SU-DHL-6 (cell line): ENCODE data around the gene PATE2.

Experiments used
- H2AFZ ChIP-seq: fragments of 200-600 bp; sonication (generic); 2 replicates; pipeline ENCODE4 v1.6.1; 2014; ENCODE audit warnings: low read depth, mild to moderate bottlenecking, moderate library complexity, mixed read lengths, antibody characterized with exemption, low read length; ENCODE audit not compliant: severe bottlenecking
- H3F3A ChIP-seq: fragments of 200-600 bp; shearing (Covaris generic); 2 replicates; pipeline ENCODE4 v1.6.0; 2016; ENCODE audit warnings: antibody characterized with exemption, mild to moderate bottlenecking; ENCODE audit not compliant: insufficient read depth
- H3K27ac ChIP-seq: fragments of 200-600 bp; sonication (generic); 2 replicates; pipeline ENCODE4 v1.5.1; 2016; ENCODE audit warnings: low read depth, mild to moderate bottlenecking, low read length, moderate library complexity, mixed read lengths
- H3K27me3 ChIP-seq: fragments of 200-600 bp; sonication (generic), shearing (Covaris generic); 2 replicates; pipeline ENCODE4 v1.6.0; 2014; ENCODE audit warnings: mild to moderate bottlenecking, low read length
- H3K36me3 ChIP-seq: fragments of 200-600 bp; sonication (generic); 2 replicates; pipeline ENCODE4 v1.6.1; 2014; ENCODE audit warnings: mild to moderate bottlenecking, low read length, mixed read lengths
- H3K4me2 ChIP-seq: fragments of 300-600, 200-600 bp; shearing (Covaris generic), sonication (generic); 2 replicates; pipeline ENCODE4 v1.6.0; 2014; ENCODE audit warnings: low read length, low read depth, mild to moderate bottlenecking; ENCODE audit not compliant: poor library complexity, severe bottlenecking
- H3K4me3 ChIP-seq: fragments of 200-600 bp; sonication (generic); 2 replicates; pipeline ENCODE4 v1.5.1; 2014; ENCODE audit warnings: antibody characterized with exemption, low read length, mild to moderate bottlenecking, mixed read lengths; ENCODE audit not compliant: insufficient read depth, poor library complexity, severe bottlenecking
- H3K79me2 ChIP-seq: fragments of 200-600 bp; sonication (generic); 2 replicates; pipeline ENCODE4 v1.6.1; 2014; ENCODE audit warnings: mild to moderate bottlenecking, low read length, moderate library complexity; ENCODE audit not compliant: insufficient read depth
- H3K9ac ChIP-seq: fragments of 200-600 bp; sonication (generic); 2 replicates; pipeline ENCODE4 v1.7.0; 2014; ENCODE audit warnings: mild to moderate bottlenecking, low read length
- H3K9me2 ChIP-seq: fragments of 200-600 bp; sonication (generic); replicated peaks from 2 replicates; pipeline ENCODE4 v1.6.1; 2014; ENCODE audit warnings: low read length; ENCODE audit not compliant: insufficient read depth
- H3K9me3 ChIP-seq: fragments of 200-600 bp; sonication (generic); 2 replicates; pipeline ENCODE4 v1.6.1; 2014; ENCODE audit warnings: low read length, mixed read lengths; ENCODE audit not compliant: insufficient read depth
- H4K20me1 ChIP-seq: fragments of 200-600 bp; sonication (generic); 2 replicates; pipeline ENCODE4 v1.6.1; 2014; ENCODE audit warnings: low read depth, mild to moderate bottlenecking, antibody characterized with exemption, low read length, moderate library complexity, mixed read lengths
- CTCF ChIP-seq: fragments of 200-600 bp; sonication (generic); IDR thresholded peaks from one replicate; pipeline ENCODE4 v1.5.1; 2017; ENCODE audit warnings: antibody characterized with exemption, mild to moderate bottlenecking, low read length, moderate library complexity; ENCODE audit not compliant: insufficient read depth, poor library complexity, severe bottlenecking
- EZH2phosphoT487 ChIP-seq: fragments of 200-600 bp; sonication (generic), shearing (Covaris generic); conservative IDR thresholded peaks from 2 replicates; pipeline ENCODE4 v1.6.1; 2018; ENCODE audit warnings: mild to moderate bottlenecking, antibody characterized with exemption, low read length, moderate library complexity, mixed read lengths

Gene PATE2

GRCh38 chr11:125756050-125756449, 22.6 kb downstream of the PATE2 start:
- H3K9ac ChIP-seq, result no peak overlapping the region
- H3K27me3 ChIP-seq, result no peaks in the 10 kb centered on the region
- TF ChIP-seq CTCF (no peak), EZH2phosphoT487 (no peak)
- no peaks in the 10 kb centered on the region for H3K9me2 ChIP-seq
- H2AFZ ChIP-seq, result no peak overlapping the region
- H3K9me3 ChIP-seq, result no peaks in the 10 kb centered on the region
- no peaks in the 10 kb centered on the region for H4K20me1 ChIP-seq
- no peaks in the 10 kb centered on the region for H3K79me2 ChIP-seq
- no peak overlapping the region for H3K27ac ChIP-seq
- H3K4me3 ChIP-seq, result no peak overlapping the region
- no peaks in the 10 kb centered on the region for H3F3A ChIP-seq
- no peaks in the 10 kb centered on the region for H3K36me3 ChIP-seq
- no peak overlapping the region for H3K4me2 ChIP-seq

GRCh38 chr11:125750629-125751028, 28.0 kb downstream of the PATE2 start:
- no peaks in the 10 kb centered on the region for H3K9me3 ChIP-seq
- H3K27ac ChIP-seq, result no peak overlapping the region
- no peak overlapping the region for H3K4me2 ChIP-seq
- H2AFZ ChIP-seq, result no peak overlapping the region
- H3K36me3 ChIP-seq, result no peaks in the 10 kb centered on the region
- H3K4me3 ChIP-seq, result no peak overlapping the region
- no peaks in the 10 kb centered on the region for H4K20me1 ChIP-seq
- no peaks in the 10 kb centered on the region for H3K27me3 ChIP-seq
- no peaks in the 10 kb centered on the region for H3K79me2 ChIP-seq
- no peaks in the 10 kb centered on the region for H3F3A ChIP-seq
- TF ChIP-seq CTCF (no peak), EZH2phosphoT487 (no peak)
- H3K9me2 ChIP-seq, result no peaks in the 10 kb centered on the region
- H3K9ac ChIP-seq, result no peak overlapping the region

GRCh38 chr11:125745979-125746378, 32.6 kb downstream of the PATE2 start, which contains the start of gene PATE1:
Gene PATE1 (plus strand): TSS chr11:125746279. CDS start chr11:125746305, 26 bp downstream.
- H3K36me3 ChIP-seq, result no peaks in the 10 kb centered on the region
- no peak within 1 kb of the TSS for H3K4me2 ChIP-seq
- H3F3A ChIP-seq, result no peaks in the 10 kb centered on the region
- no peaks in the 10 kb centered on the region for H4K20me1 ChIP-seq
- no peak within 1 kb of the TSS for H3K27ac ChIP-seq
- H3K4me3 ChIP-seq, result no peak within 1 kb of the TSS
- H3K9me3 ChIP-seq, result no peaks in the 10 kb centered on the region
- no peak within 1 kb of the TSS for H3K9ac ChIP-seq
- H3K27me3 ChIP-seq, result no peaks in the 10 kb centered on the region
- no peaks in the 10 kb centered on the region for H3K79me2 ChIP-seq
- TF ChIP-seq CTCF (no peak), EZH2phosphoT487 (no peak)
- H3K9me2 ChIP-seq, result no peaks in the 10 kb centered on the region
- H2AFZ ChIP-seq, result no peak within 1 kb of the TSS

GRCh38 chr11:125743681-125744080, 34.9 kb downstream of the PATE2 start:
- no peak overlapping the region for H3K4me2 ChIP-seq
- H3K27me3 ChIP-seq, result no peaks in the 10 kb centered on the region
- no peak overlapping the region for H3K9ac ChIP-seq
- H3K79me2 ChIP-seq, result no peaks in the 10 kb centered on the region
- no peaks in the 10 kb centered on the region for H3F3A ChIP-seq
- H2AFZ ChIP-seq, result no peak overlapping the region
- no peaks in the 10 kb centered on the region for H3K36me3 ChIP-seq
- no peaks in the 10 kb centered on the region for H3K9me2 ChIP-seq
- TF ChIP-seq EZH2phosphoT487, result no peak
- TF ChIP-seq CTCF, result no peak
- no peak overlapping the region for H3K27ac ChIP-seq
- H3K9me3 ChIP-seq, result no peaks in the 10 kb centered on the region
- H3K4me3 ChIP-seq, result no peak overlapping the region
- H4K20me1 ChIP-seq, result no peaks in the 10 kb centered on the region
